IMR-90 (cell line): ENCODE measurements around the gene FBXL20. TPM values are rescaled to one million over a fixed set of nuclear protein-coding genes. Genes with fewer than 3 reads are reported as not detected.
"Not testable (repeated sequence)": the region's sequence is repeated elsewhere in the genome, so short reads cannot be mapped to it uniquely, and the experiment has no call there.

ENCODE experiments used
- ATAC-seq: fragments of 200-7000 bp; cut with Tn5 transposase; 2 replicates; pipeline ENCODE4 v1.9.1; 2020; ENCODE audit warnings: low read depth, mild to moderate bottlenecking, moderate library complexity
- BruUV-seq: library from RNA; stranded (reverse); fragments of 400-500 nt; replicated peaks from 2 replicates; lab custom pipeline; 2021; lab: Mats Ljungman, UMichigan
- CTCF ChIA-PET: fragments of 300-600 bp; formaldehyde crosslinking; extraction: SDS; loops from one replicate; lab custom pipeline; 2021; ENCODE audit warnings: antibody characterized with exemption; lab: Yijun Ruan, JAX
- POLR2A ChIA-PET: fragments of 300-600 bp; sonication (Branson Sonifier 250); formaldehyde crosslinking; loops from one replicate; lab custom pipeline; 2022; ENCODE audit warnings: antibody characterized with exemption; ENCODE audit not compliant: unreplicated experiment; lab: Charles Lee
- DNase-seq: peaks from one replicate; pipeline ENCODE4 v3.0.0; 2013
- H2AFZ ChIP-seq: replicated peaks from 2 replicates; pipeline ENCODE3; 2013; ENCODE audit warnings: low read length, mild to moderate bottlenecking; ENCODE audit not compliant: poor library complexity
- H2AK5ac ChIP-seq: 2 replicates; pipeline ENCODE4 v1.6.1; 2013; ENCODE audit warnings: low read depth, low read length, inconsistent platforms
- H2AK9ac ChIP-seq: replicated peaks from 2 replicates; pipeline ENCODE3; 2013; ENCODE audit warnings: mild to moderate bottlenecking, low read depth, low read length, moderate library complexity; ENCODE audit not compliant: poor library complexity
- H2BK120ac ChIP-seq: 2 replicates; pipeline ENCODE4 v1.6.1; 2013; ENCODE audit warnings: low read depth, low read length, inconsistent platforms
- H2BK15ac ChIP-seq: 3 replicates; pipeline ENCODE4 v1.6.1; 2013; ENCODE audit warnings: low read depth, low read length, inconsistent platforms
- H2BK20ac ChIP-seq: 2 replicates; pipeline ENCODE4 v1.6.1; 2013; ENCODE audit warnings: low read depth, mild to moderate bottlenecking, inconsistent platforms, low read length, moderate library complexity
- H2BK5ac ChIP-seq: 2 replicates; pipeline ENCODE4 v1.6.1; 2013; ENCODE audit warnings: mild to moderate bottlenecking, low read depth, low read length, inconsistent platforms; ENCODE audit not compliant: poor library complexity, severe bottlenecking
- H3K14ac ChIP-seq: replicated peaks from 2 replicates; pipeline ENCODE4 v1.6.1; 2013; ENCODE audit warnings: low read depth, low read length, inconsistent platforms
- H3K18ac ChIP-seq: 2 replicates; pipeline ENCODE4 v1.6.1; 2013; ENCODE audit warnings: low read depth, low read length, control low read depth
- H3K23ac ChIP-seq: 2 replicates; pipeline ENCODE4 v1.6.1; 2013; ENCODE audit warnings: low read depth, low read length, inconsistent platforms
- H3K27ac ChIP-seq: 2 replicates; pipeline ENCODE4 v1.5.1; 2013; ENCODE audit warnings: mild to moderate bottlenecking, control low read depth, low read length; ENCODE audit not compliant: insufficient read depth
- H3K27me3 ChIP-seq: 2 replicates; pipeline ENCODE4 v1.6.1; 2013; ENCODE audit warnings: low read length; ENCODE audit not compliant: control insufficient read depth, insufficient read depth
- H3K36me3 ChIP-seq: 2 replicates; pipeline ENCODE4 v1.6.1; 2013; ENCODE audit warnings: low read length, mixed read lengths; ENCODE audit not compliant: control insufficient read depth, insufficient read depth
- H3K4ac ChIP-seq: 2 replicates; pipeline ENCODE4 v1.6.1; 2013; ENCODE audit warnings: low read depth, low read length, inconsistent platforms
- H3K4me1 ChIP-seq: 2 replicates; pipeline ENCODE4 v1.6.1; 2013; ENCODE audit warnings: low read length, mixed read lengths; ENCODE audit not compliant: control insufficient read depth, insufficient read depth
- H3K4me2 ChIP-seq: 2 replicates; pipeline ENCODE4 v1.6.1; 2013; ENCODE audit warnings: low read depth, mild to moderate bottlenecking, control low read depth, low read length, moderate library complexity
- H3K4me3 ChIP-seq: 2 replicates; pipeline ENCODE4 v1.5.1; 2013; ENCODE audit warnings: low read depth, mild to moderate bottlenecking, control low read depth, low read length, moderate library complexity; ENCODE audit not compliant: insufficient read depth
- H3K56ac ChIP-seq: 2 replicates; pipeline ENCODE4 v1.6.1; 2013; ENCODE audit warnings: low read length, inconsistent platforms; ENCODE audit not compliant: insufficient read depth; ENCODE audit errors: extremely low read depth
- H3K79me1 ChIP-seq, 2 experiments: 2 replicates each; pipeline ENCODE4 v1.6.1; 2013; ENCODE audit warnings: low read length in 2 of 2, inconsistent platforms in 1 of 2, low read depth in 1 of 2
- H3K9ac ChIP-seq: 2 replicates; pipeline ENCODE4 v1.6.1; 2013; ENCODE audit warnings: low read depth, low read length, control low read depth
- H3K9me1 ChIP-seq: 2 replicates; pipeline ENCODE4 v1.6.1; 2013; ENCODE audit warnings: low read length, inconsistent platforms; ENCODE audit not compliant: insufficient read depth
- H3K9me3 ChIP-seq: 2 replicates; pipeline ENCODE4 v1.6.1; 2013; ENCODE audit warnings: low read length; ENCODE audit not compliant: control insufficient read depth, insufficient read depth
- H4K20me1 ChIP-seq: 2 replicates; pipeline ENCODE4 v1.6.1; 2013; ENCODE audit warnings: low read length, inconsistent platforms; ENCODE audit not compliant: insufficient read depth
- H4K5ac ChIP-seq: 2 replicates; pipeline ENCODE4 v1.6.1; 2013; ENCODE audit warnings: mild to moderate bottlenecking, low read depth, low read length, control low read depth
- H4K8ac ChIP-seq, 2 experiments: 2 replicates each; pipeline ENCODE4 v1.6.1; 2013; ENCODE audit warnings: low read depth in 2 of 2, low read length in 2 of 2, control low read depth in 1 of 2, inconsistent platforms in 1 of 2
- H4K91ac ChIP-seq: 2 replicates; pipeline ENCODE4 v1.6.1; 2013; ENCODE audit warnings: low read depth, low read length, inconsistent platforms; ENCODE audit not compliant: insufficient read depth
- WGBS, 2 experiments: methylation state at CpG; one replicate each; pipeline versions ENCODE4 v1.1.5 to v1.1.7; 2013; ENCODE audit warnings: missing lambda C conversion rate in 2 of 2; ENCODE audit not compliant: insufficient read length in 1 of 2; ENCODE audit errors: extremely low coverage in 2 of 2; 5-methylcytosine and 5-hydroxymethylcytosine counted together
- dilution Hi-C: fragments of 300-500 bp; cut with HindIII; formaldehyde crosslinking; loops from one replicate; pipeline ENCODE4 v1.14.3; 2018; ENCODE audit warnings: low sequenced_read_pairs; ENCODE audit not compliant: unreplicated experiment
- in situ Hi-C: fragments of 300-500 bp; cut with MboI; formaldehyde crosslinking; loops from 3 replicates; pipeline ENCODE4 v1.14.3; 2019; ENCODE audit warnings: low sequenced_read_pairs, inconsistent platforms, mixed read lengths
- intact Hi-C: fragments of 100-400 bp; cut with micrococcal nuclease; formaldehyde crosslinking; loops from 2 replicates; pipeline ENCODE4 v1.10.0; 2022
- polyA plus RNA-seq, 3 experiments: library from polyadenylated mRNA; depleted of rRNA; stranded (reverse); fragments of >200 nt; gene quantifications; 2 replicates each; pipeline ENCODE4 v1.2.3, GENCODE V29; 2012; ENCODE audit warnings: low replicate concordance in 1 of 3
- total RNA-seq: library from RNA; depleted of rRNA; stranded (reverse); fragments of >200 nt; gene quantifications from 2 replicates; pipeline ENCODE4 v1.2.3, GENCODE V29; 2012

Gene FBXL20
- total and polyA plus RNA-seq, 2 of the 4 experiments (the other 2 are of a cell fraction): 4.1 to 13.8 TPM

DNA sequence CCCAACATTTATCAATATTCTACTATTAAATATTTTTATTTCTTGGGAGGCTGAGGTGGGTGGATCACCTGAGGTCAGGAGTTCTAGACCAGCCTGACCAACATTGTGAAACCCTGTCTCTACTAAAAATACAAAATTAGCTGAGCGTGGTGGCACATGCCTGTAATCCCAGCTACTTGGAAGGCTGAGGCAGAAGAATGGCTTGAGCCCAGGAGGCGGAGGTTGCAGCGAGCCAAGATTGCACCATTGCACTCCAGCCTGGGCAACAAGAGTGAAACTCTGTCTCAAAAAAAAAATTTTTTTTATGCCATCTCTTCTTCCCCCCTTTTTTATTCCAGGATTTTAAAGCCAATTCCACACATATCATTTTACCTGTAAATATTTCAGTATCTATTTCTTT is 114.9 kb downstream of the FBXL20 start:
- BruUV-seq, H2BK20ac ChIP-seq, H3K4ac ChIP-seq, CTCF ChIA-PET, H4K8ac ChIP-seq, H3K27ac ChIP-seq, H3K9ac ChIP-seq, H4K91ac ChIP-seq, H4K5ac ChIP-seq, H3K18ac ChIP-seq, H3K9me3 ChIP-seq, H2AFZ ChIP-seq, in situ Hi-C loops, DNase-seq, H2BK5ac ChIP-seq, H3K56ac ChIP-seq, H4K20me1 ChIP-seq, ATAC-seq, H3K9me1 ChIP-seq, H3K27me3 ChIP-seq, H2AK9ac ChIP-seq, dilution Hi-C loops, H3K4me1 ChIP-seq, H3K23ac ChIP-seq, H3K4me3 ChIP-seq, H2BK120ac ChIP-seq, H3K79me1 ChIP-seq, H2BK15ac ChIP-seq, POLR2A ChIA-PET, H3K36me3 ChIP-seq, H3K14ac ChIP-seq, intact Hi-C loops, H2AK5ac ChIP-seq, H3K4me2 ChIP-seq: not testable (repeated sequence)
- 100% methylated on average over 2 of the region's 3 CpGs; no CpG with 5 or more reads in 1 of the 2 experiments for WGBS, 2 experiments
